OCI-LY3 (cell line): ENCODE results near the gene PIK3C3.

Experiments
- CTCF ChIP-seq: fragments of 200-600, 300-600 bp; sonication (generic); IDR thresholded peaks from 2 replicates; pipeline ENCODE4 v1.5.1; 2014; ENCODE audit warnings: antibody characterized with exemption, low read length, low read depth
- EZH2phosphoT487 ChIP-seq: fragments of 200-600 bp; shearing (Covaris generic); IDR thresholded peaks from 2 replicates; pipeline ENCODE4 v1.6.1; 2018; ENCODE audit warnings: antibody characterized with exemption, mixed run types, low read depth

GRCh38 chr18:42080340-42080739 is 125.3 kb downstream of the PIK3C3 start:
- no peak for TF ChIP-seq CTCF
- no peak for TF ChIP-seq EZH2phosphoT487
